Measurements from ENCODE around the gene SHROOM4. TPM values are rescaled to one million over a fixed set of nuclear protein-coding genes. Genes with fewer than 3 reads are reported as not detected.

SHROOM4 gene
- total RNA-seq, 1 donor: 0.43 TPM

- H3K4me3 ChIP-seq (ENCODE audit: low read depth, low read length): no peak overlapping the region
- no peak for DNase-seq (ENCODE audit: low read depth)
- TF ChIP-seq, protein P1, sequence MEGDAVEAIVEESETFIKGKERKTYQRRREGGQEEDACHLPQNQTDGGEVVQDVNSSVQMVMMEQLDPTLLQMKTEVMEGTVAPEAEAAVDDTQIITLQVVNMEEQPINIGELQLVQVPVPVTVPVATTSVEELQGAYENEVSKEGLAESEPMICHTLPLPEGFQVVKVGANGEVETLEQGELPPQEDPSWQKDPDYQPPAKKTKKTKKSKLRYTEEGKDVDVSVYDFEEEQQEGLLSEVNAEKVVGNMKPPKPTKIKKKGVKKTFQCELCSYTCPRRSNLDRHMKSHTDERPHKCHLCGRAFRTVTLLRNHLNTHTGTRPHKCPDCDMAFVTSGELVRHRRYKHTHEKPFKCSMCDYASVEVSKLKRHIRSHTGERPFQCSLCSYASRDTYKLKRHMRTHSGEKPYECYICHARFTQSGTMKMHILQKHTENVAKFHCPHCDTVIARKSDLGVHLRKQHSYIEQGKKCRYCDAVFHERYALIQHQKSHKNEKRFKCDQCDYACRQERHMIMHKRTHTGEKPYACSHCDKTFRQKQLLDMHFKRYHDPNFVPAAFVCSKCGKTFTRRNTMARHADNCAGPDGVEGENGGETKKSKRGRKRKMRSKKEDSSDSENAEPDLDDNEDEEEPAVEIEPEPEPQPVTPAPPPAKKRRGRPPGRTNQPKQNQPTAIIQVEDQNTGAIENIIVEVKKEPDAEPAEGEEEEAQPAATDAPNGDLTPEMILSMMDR (IDR thresholded peaks at IDR 0.05; ENCODE audit: insufficient read depth, low read depth, low read length): no peak
Observed at GRCh38 chrX:50814701-50815100, 707 bp upstream of the SHROOM4 start.

- peak overlapping the region; percentile 47 for H3K4me3 ChIP-seq (ENCODE audit: low read depth, low read length)
- TF ChIP-seq, protein P1 (IDR thresholded peaks at IDR 0.05; ENCODE audit: insufficient read depth, low read depth, low read length): no peak
- DNase-seq (ENCODE audit: low read depth): peak; percentile 39
Observed at GRCh38 chrX:50812995-50813842, 775 bp downstream of the SHROOM4 start.

GRCh38 chrX:50805276-50805675 is 8.7 kb downstream of the SHROOM4 start:
- no peak for DNase-seq (ENCODE audit: low read depth)
- TF ChIP-seq, protein P1 (IDR thresholded peaks at IDR 0.05; ENCODE audit: insufficient read depth, low read depth, low read length): no peak

DNA sequence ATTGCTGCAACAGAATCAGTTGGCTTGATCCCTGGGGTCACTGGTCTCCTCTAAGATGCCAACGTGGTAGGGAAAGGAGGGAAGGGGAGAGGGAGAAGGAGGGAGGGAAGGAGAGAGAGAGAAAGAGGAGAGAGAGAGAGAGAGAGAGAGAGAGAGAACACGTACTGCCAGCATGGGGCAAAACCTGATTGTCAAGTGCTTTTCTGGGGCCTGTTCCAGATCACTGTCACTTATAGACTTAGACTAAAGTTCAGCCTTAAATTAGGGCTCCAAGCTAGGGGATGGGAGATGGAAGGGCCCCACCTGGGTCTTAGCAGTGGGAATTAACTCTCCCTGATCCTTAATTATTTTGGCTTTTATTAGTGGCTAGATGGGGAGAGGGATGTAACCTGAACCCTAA is 12.9 kb downstream of the SHROOM4 start:
- DNase-seq (ENCODE audit: low read depth): no peak
- TF ChIP-seq, protein P1 (IDR thresholded peaks at IDR 0.05; ENCODE audit: insufficient read depth, low read depth, low read length): no peak
- no peak overlapping the region for H3K4me3 ChIP-seq (ENCODE audit: low read depth, low read length)

More at GRCh38 chrX:50805276-50805675, 8.7 kb downstream of the SHROOM4 start:
- no peak overlapping the region for H3K4me3 ChIP-seq (ENCODE audit: low read depth, low read length)

- H3K4me3 ChIP-seq (ENCODE audit: low read depth, low read length): no peak overlapping the region
- TF ChIP-seq, protein P1 (IDR thresholded peaks at IDR 0.05; ENCODE audit: insufficient read depth, low read depth, low read length): no peak
- peak; percentile 24 for DNase-seq (ENCODE audit: low read depth)
Observed at GRCh38 chrX:50799531-50799961, 14.4 kb downstream of the SHROOM4 start.

GRCh38 chrX:50798783-50799182 is 15.2 kb downstream of the SHROOM4 start:
- H3K4me3 ChIP-seq (ENCODE audit: low read depth, low read length): no peak overlapping the region
- TF ChIP-seq, protein P1 (IDR thresholded peaks at IDR 0.05; ENCODE audit: insufficient read depth, low read depth, low read length): no peak
- DNase-seq (ENCODE audit: low read depth): no peak
